Fibroblast of villous mesenchyme (primary cell): ENCODE measurements around the gene TANGO2. TPM values are rescaled to one million over a fixed set of nuclear protein-coding genes. Genes with fewer than 3 reads are reported as not detected.

Experiments
- DNase-seq: peaks from one replicate; pipeline ENCODE4 v3.0.0-alpha.2; 2010; ENCODE audit warnings: low read depth
- H3K4me3 ChIP-seq: 2 replicates; pipeline ENCODE4 v1.5.1; 2011; ENCODE audit warnings: low read depth, mild to moderate bottlenecking, low read length
- CTCF ChIP-seq: IDR thresholded peaks from 2 replicates; pipeline ENCODE4 v1.5.1; 2012; ENCODE audit warnings: low read depth, mild to moderate bottlenecking, low read length; ENCODE audit not compliant: insufficient read depth
- total RNA-seq: library from RNA; depleted of rRNA; stranded (reverse); fragments of >200 nt; gene quantifications from 2 replicates; pipeline ENCODE4 v1.2.3, GENCODE V29; 2012

TANGO2 gene
- total RNA-seq, 1 donor = 30.2 TPM

DNA sequence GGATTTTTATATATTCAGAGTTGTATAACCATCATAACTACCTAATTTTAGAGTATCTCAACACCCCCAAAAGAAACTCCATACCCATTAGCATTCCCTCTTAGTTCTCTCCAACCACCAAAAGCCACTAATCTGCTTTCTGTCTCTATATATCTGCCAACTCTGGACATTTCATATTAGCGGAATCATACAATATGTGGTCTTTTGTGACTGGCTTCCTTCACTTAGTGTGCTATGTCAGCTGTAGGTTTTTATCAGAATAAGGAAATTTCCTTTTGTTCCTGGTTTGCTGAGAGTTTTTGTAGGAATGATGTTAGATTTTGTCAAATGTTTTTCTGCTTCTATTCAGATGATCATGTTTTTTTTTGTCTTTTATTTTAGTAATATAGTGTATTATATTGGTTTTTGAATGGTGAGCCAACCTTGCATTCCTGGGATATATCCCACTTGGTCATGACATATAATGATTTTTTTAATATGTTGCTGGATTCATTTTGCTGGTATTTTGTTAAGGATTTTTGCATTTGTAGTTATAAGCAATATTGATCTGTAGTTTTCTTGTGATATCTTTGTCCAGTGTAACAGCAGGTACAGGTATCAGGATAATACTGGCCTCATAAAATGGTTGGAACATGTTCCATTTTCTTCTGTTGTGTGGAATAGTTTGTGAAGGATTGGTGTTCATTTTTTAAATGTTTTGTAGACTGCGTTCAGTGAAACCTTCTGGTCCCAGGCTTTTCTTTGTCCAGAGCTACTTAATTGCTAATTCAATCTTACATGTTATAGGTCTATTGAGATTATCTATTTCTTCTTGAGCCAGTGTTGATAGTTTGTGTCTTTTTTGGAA lies 75.9 kb downstream of the TANGO2 start:
- DNase-seq = no peak
- no peak for TF ChIP-seq CTCF

GRCh38 chr22:20099099-20099711 lies 78.3 kb downstream of the TANGO2 start:
- no peak for DNase-seq
- no peak overlapping the region for H3K4me3 ChIP-seq
- TF ChIP-seq CTCF = no peak

More for the DNA sequence above, 75.9 kb downstream of the TANGO2 start:
- no peak overlapping the region for H3K4me3 ChIP-seq

- no peak for TF ChIP-seq CTCF
Measured at GRCh38 chr22:20101638-20102037, 80.7 kb downstream of the TANGO2 start.

DNA sequence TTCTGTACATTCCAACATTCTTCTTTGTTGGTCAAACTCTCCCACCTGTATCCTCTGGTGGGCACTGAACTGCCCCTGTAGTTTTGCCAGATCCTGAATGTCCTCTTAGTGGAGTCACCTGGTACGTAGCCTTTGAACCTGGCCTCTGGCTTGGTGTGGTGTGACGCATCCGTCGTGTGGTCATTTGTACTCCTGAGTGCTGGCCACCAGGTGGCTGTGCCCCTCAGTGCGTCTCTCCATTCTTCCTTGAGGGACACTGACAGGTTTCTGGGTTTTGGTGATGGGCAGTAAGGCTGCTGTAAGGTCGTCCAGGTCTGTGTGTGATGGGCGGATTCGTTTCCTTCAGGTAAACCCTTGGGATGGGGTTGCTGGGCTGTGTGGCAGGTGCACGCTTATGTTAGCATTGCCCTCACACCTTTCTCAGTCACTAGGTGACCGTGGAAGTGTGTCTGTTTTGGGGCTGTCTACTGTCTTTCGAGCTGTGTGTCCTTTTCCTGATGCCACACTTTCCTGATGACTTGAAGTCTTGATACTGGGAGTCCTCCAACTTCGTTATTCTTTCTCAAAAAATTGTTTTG lies 81.4 kb downstream of the TANGO2 start:
- no peak for TF ChIP-seq CTCF
- H3K4me3 ChIP-seq = no peak overlapping the region
- no peak for DNase-seq

More at GRCh38 chr22:20101638-20102037, 80.7 kb downstream of the TANGO2 start:
- no peak for DNase-seq
- H3K4me3 ChIP-seq = no peak overlapping the region

DNA sequence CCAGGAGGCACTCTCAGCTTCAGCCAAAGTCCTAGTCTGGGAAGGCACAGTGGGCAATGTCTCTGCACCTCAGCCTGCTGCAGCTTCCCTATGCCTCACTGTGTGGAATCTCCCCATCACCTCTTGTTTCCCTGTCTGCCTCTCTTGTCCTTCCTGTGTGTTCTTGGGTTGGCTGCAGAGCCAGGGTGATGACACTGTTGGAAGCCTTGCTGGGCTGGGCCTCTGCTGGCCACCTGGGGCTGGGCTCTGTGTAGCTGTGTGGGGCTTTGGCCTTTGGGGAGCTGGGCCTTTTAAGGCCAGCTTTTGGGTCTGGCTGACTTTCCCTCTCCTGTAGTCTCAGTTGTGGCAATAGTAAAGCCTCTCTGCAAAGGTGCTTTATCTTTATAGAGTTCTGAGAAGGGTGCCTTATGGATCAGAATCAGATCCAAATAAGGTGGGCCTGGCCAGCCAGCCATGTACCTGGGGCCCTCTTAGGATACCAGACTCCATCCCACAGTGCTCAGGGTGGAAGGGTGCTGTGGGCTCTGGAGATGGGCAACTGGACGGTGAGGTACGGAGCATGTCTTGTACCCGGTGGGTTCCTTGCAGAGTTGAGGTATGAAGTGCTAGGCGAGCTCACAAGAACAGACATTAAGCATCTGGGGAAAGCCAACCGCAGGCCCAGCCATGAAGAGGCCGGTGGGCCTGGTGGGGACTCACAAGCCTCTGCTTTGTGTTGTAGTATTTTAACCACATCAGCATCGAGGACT lies 84.7 kb downstream of the TANGO2 start:
- no peak for DNase-seq
- H3K4me3 ChIP-seq = no peak overlapping the region
- no peak for TF ChIP-seq CTCF

GRCh38 chr22:20106205-20106848 lies 85.4 kb downstream of the TANGO2 start:
- TF ChIP-seq CTCF = no peak
- no peak overlapping the region for H3K4me3 ChIP-seq
- DNase-seq = no peak
